GM21576 (cell line): ENCODE results near the gene FBXW4.

Experiments
- ATAC-seq: cut with Tn5 transposase; IDR thresholded peaks from one replicate; pipeline ENCODE4 v1.9.1; 2021; ENCODE audit warnings: mild to moderate bottlenecking, moderate library complexity; ENCODE audit not compliant: unreplicated experiment

The FBXW4 gene

GRCh38 chr10:101587725-101588653 is 107.0 kb downstream of the FBXW4 start, which contains the start of the genes DPCD and POLL:
TSS of gene DPCD (plus strand) at chr10:101588321. CDS start at chr10:101588337, 16 bp downstream.
TSS of gene POLL (minus strand) at chr10:101588257. CDS start at chr10:101587360, 897 bp downstream.
- ATAC-seq, result peak; percentile 98

- no peak for ATAC-seq
Measured at GRCh38 chr10:101585841-101586240, 109.1 kb downstream of the FBXW4 start.

- ATAC-seq, result no peak
Measured at GRCh38 chr10:101580486-101581399, 114.2 kb downstream of the FBXW4 start.

GRCh38 chr10:101579516-101579870 is 115.5 kb downstream of the FBXW4 start:
- ATAC-seq, result no peak

DNA sequence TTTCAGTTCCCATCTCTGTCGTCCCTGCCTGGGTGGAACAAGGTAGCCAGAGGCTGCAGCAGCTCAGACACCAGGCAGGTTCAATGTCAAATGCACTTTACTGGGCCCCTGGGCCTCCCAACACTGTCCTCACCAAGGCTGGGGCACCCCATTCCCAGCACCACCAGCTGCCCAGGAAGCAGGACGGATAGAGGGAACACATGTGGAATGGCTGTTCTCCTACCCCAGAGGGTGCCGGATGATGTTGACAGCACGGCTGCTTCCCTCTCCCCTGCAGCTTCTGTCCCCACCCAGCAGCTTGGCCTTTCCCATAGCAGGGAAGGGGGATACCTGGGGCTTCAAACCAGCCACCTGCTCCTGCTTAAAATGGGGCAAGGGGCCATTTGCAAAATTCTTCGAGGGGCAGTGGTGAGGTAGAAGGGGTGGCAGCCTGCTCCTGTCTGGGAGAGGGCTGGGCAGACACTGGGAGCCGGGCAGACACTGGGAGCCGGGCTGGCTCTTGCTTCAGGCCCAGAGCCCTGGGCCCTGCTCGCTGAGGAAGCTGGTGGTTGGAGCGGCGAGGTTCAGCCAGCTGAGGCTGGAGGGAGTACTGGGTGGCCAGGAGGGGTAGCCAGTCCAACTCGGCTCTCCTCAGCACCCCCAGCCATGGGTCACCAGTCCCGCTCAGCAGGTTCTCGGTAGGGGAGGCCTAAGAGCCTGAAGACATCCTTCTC is 116.0 kb downstream of the FBXW4 start:
- ATAC-seq, result no peak

GRCh38 chr10:101578192-101578591 is 116.8 kb downstream of the FBXW4 start:
- no peak for ATAC-seq

- no peak for ATAC-seq
Measured at GRCh38 chr10:101577121-101577871, 117.7 kb downstream of the FBXW4 start.

GRCh38 chr10:101576211-101576863 is 118.6 kb downstream of the FBXW4 start:
- no peak for ATAC-seq

GRCh38 chr10:101575580-101576210 is 119.3 kb downstream of the FBXW4 start:
- ATAC-seq, result no peak

DNA sequence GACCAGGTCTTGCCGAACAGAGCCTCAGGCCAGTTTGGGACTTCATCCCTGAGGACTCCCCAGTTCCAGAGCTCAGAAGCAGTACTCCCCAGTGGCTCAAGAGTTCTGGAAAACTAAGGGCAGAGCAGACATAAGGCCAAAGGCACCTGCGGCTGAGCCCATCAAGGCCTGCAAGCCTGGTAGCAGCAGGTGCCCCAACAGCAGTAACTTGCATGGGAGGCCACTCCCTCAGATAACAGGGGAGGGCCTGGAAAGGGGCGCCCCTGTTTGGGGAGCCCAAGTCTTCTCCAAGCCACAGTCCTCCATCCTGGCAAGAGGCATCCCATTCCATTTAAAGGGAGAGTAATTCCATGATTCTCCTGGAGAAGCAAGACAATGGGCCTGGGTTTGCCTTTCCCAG is 119.9 kb downstream of the FBXW4 start:
- ATAC-seq, result no peak

GRCh38 chr10:101573885-101574753 is 120.9 kb downstream of the FBXW4 start:
- no peak for ATAC-seq

DNA sequence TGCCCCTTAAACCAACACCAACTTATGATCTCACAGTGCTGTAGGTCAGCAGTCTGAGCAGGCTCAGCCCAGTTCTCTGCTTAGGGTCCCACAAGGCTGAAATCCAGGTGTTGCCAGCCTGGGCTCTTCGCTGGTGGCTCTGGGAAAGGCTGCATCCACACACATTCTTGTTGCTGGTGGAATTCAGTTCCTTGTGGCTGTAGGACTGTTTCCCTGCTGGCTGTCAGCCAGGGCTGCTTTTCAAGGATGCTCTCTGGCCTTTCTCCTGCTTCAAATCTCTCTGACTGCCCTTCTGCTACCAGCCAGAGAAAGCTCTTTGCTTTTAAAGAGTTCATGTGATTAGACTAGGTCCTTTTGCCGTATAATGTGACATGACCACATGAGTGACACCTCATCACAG is 122.2 kb downstream of the FBXW4 start:
- no peak for ATAC-seq

DNA sequence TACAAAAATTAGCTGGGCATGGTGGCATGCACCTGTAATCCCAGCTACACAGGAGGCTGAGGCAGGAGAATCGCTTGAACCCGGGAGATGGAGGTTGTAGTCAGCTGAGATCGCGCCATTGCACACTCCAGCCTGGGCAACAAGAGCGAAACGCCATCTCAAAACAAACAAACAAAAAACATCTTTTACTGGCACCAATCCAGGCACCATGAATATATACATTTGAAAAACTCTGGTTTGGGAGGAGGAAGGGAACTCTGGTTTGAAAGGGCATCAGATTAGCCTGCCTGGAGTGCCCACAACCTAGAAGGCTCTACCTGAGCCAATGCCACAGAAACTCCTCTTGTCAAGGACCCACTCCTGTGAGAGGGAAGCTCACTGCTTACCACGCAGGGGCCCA is 122.8 kb downstream of the FBXW4 start:
- ATAC-seq, result no peak

- no peak for ATAC-seq
Measured at GRCh38 chr10:101571271-101571925, 123.6 kb downstream of the FBXW4 start.

- peak; percentile 17 for ATAC-seq
Measured at GRCh38 chr10:101570428-101571270, 124.3 kb downstream of the FBXW4 start.

DNA sequence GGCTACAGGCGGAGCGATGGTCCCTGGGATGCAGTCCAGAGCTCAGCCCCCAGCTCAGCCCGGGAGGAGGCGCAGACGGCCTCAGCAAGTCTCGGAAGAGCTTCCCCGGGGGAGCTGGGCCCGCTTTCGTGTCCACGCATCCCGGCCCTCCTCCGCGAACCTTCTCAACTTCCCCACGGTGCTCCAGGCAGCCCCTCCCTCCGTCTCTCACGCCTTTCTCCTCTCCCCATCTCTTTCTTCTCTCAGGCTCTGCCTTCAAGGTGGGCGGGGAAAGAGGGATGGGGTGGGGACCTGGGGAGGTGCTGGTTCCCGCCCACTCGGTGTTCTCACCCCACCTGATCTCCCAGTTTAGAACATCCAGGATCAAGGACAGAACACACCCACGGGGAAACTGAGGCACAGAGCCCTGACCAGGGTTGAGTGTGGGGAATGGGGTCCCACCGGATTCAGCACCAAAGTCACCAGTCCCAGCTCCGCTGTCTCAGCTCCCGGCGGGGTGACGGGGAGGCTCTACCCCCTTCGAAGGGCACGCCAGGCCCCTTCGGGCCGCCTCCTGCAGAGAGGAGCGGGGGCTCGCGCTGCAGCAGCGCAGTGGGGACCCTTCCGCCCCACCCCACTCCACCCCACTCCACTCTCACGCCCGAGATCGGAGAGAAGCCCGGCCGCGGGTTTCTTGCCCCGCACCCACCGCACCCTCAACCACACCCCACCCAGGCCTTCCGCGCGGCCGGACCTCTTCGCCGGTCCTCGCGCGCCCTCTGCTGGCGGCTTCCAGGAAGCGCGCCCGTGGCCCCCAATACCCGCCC is 125.1 kb downstream of the FBXW4 start:
- peak; percentile 60 for ATAC-seq
